Subcutaneous preadipocyte (primary cell): ENCODE measurements around the gene PNLIPRP3. TPM values are rescaled to one million over a fixed set of nuclear protein-coding genes. Genes with fewer than 3 reads are reported as not detected.

Experiments
- small RNA-seq: library from RNA; depleted of rRNA; stranded (forward); fragments of <200 nt; gene quantifications from one replicate; pipeline ENCODE3, GENCODE V24; 2012
- total RNA-seq: library from RNA; depleted of rRNA; stranded (reverse); fragments of >200 nt; gene quantifications from 2 replicates; pipeline ENCODE4 v1.2.3, GENCODE V29; 2012

Gene PNLIPRP3
- total RNA-seq, result 0.37 and 1.2 TPM in 2 replicates

DNA sequence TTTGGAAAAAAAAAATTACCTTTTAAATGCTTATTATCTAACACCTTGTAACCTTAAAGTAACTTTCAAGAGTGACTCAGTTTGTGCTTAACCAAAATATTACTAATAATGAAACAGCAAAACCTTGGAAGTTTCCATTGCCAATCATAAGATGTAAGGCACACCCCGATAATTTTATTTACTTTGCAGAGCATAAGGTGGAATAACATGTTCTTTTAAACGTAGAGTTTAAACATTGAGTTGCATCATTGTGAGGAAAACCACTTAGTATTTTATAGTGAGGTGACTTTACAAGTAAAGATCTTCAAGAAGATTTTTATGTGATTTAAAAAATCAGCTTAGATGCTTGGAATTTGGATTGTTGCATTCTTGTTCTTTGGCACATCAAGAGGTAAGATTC, at the start of gene PNLIPRP3:
Gene PNLIPRP3 (plus strand): TSS at position 177 of the 400 bp plus-strand sequence. CDS start 166 bp downstream, at position 343.

Small RNAs within 50 kb of the gene (small RNA-seq; reads per million reads assigned to genes)
- gene SNRPGP6, result not detected

Other genes with a start within 250 kb of the PNLIPRP3 start
- gene GFRA1, start 154.6 kb upstream of the PNLIPRP3 start, total RNA-seq, result 0.39 and 1.1 TPM in 2 replicates
- not detected in 2 replicates for gene CCDC172, start 103.4 kb upstream of the PNLIPRP3 start, total RNA-seq
- gene PNLIP, start 118.1 kb downstream of the PNLIPRP3 start, total RNA-seq, result not detected in 2 replicates
- gene PNLIPRP1, start 163.1 kb downstream of the PNLIPRP3 start, total RNA-seq, result not detected in 2 replicates
- not detected in 2 replicates for gene PNLIPRP2, start 193.1 kb downstream of the PNLIPRP3 start, total RNA-seq